ENCODE measurements around the gene TRIM22.
"Not testable (repeated sequence)": the region's sequence is repeated elsewhere in the genome, so short reads cannot be mapped to it uniquely, and the experiment has no call there.

TRIM22 gene

DNA sequence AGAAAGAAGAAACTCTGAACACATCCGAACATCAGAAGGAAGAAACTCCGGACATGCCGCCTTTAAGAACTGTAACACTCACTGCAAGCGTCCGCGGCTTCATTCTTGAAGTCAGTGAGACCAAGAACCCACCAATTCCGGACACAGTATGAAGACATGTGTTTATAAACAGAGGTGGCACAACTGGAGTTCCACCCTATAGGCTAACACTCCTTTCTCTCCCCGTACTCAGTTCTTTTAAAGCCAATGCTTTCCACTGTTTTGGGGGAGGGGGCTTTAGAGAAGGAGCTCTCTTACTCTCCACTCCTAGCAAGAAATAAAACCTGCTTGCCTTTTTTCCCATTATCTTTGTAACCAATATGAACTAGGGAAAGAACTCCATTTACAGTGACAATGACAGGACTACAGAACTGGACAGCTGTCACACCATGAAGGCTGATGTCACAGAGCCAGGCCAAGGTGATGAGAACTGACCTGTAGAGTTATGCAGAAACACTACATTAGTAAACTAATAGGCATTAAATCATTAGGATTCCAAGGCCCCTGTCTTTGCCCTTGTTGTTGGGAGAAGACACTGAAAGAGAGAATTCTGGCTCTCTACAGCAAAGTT lies 5.4 kb upstream of the TRIM22 start:
- DNase-seq (ENCODE audit: low read depth) = no peak
- TF ChIP-seq, protein P1, sequence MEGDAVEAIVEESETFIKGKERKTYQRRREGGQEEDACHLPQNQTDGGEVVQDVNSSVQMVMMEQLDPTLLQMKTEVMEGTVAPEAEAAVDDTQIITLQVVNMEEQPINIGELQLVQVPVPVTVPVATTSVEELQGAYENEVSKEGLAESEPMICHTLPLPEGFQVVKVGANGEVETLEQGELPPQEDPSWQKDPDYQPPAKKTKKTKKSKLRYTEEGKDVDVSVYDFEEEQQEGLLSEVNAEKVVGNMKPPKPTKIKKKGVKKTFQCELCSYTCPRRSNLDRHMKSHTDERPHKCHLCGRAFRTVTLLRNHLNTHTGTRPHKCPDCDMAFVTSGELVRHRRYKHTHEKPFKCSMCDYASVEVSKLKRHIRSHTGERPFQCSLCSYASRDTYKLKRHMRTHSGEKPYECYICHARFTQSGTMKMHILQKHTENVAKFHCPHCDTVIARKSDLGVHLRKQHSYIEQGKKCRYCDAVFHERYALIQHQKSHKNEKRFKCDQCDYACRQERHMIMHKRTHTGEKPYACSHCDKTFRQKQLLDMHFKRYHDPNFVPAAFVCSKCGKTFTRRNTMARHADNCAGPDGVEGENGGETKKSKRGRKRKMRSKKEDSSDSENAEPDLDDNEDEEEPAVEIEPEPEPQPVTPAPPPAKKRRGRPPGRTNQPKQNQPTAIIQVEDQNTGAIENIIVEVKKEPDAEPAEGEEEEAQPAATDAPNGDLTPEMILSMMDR (conservative IDR thresholded peaks at IDR 0.05; ENCODE audit: low read length) = no peak
- peak overlapping the region; percentile 60 for H3K4me3 ChIP-seq (ENCODE audit: low read length)

DNA sequence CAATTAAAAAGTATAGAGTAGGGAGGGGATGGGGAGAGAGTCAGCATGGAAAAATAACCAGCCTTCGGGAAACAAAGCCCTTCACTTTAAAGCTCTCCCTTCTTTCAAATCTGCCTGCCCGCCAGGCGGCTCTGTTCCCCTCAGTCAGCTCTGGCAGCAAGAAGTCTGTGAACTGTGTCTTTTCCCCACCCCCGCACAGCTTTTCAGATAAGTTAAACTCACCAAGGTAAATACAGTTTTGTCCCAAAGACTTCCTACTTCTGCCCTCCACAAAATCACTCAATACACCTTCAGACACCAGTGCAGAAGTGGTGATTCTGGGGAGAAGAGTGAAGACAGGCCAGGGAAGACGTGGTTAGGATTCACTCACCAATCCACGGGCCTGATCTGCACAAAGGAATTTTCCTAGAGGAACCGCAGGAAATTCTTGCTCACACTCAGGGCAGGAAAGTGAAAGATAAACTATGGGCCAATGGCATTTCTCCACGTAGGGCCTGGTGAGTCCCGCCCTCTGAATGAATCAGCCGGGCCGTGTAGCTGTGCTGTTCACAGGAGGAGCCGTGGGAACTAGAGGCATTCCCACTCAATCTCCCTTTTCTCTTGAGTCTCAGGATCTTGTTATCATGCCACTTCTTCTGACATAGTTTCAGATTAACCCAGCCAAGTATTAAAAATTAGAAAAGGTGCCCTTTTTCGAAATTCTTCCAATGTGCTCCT lies 4.8 kb upstream of the TRIM22 start, which contains the start of gene TRIM5:
Gene TRIM5 (minus strand): TSS at position 429 of the 717 bp plus-strand sequence. CDS start 4,897 bp downstream, outside the sequence.
- TF ChIP-seq, protein P1 (conservative IDR thresholded peaks at IDR 0.05; ENCODE audit: low read length) = peak; percentile 79
- peak; percentile 97 for DNase-seq (ENCODE audit: low read depth)

DNA sequence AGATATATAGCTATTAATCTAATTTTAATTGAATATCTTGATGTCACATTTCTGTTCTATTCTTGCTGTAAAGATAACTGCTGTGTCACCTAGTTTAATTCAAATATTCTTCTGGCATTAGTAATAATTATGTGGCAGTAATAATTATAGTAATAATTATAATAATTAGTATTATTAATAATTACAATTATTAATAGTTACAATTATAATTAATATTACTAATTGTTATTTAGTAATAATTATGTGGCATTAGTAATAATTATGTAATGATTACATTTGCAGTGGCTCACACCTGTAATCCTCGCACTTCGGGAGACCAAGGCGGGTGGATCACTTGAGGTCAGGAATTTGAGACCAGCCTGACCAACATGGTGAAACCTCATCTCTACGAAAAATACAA lies 3.2 kb upstream of the TRIM22 start:
- TF ChIP-seq, protein P1 (conservative IDR thresholded peaks at IDR 0.05; ENCODE audit: low read length) = no peak
- no peak overlapping the region for H3K4me3 ChIP-seq (ENCODE audit: low read length)
- DNase-seq (ENCODE audit: low read depth) = no peak

More for the DNA sequence above, 4.8 kb upstream of the TRIM22 start, which contains the start of gene TRIM5:
- peak within 1 kb of the TSS; percentile 60 for H3K4me3 ChIP-seq (ENCODE audit: low read length)

DNA sequence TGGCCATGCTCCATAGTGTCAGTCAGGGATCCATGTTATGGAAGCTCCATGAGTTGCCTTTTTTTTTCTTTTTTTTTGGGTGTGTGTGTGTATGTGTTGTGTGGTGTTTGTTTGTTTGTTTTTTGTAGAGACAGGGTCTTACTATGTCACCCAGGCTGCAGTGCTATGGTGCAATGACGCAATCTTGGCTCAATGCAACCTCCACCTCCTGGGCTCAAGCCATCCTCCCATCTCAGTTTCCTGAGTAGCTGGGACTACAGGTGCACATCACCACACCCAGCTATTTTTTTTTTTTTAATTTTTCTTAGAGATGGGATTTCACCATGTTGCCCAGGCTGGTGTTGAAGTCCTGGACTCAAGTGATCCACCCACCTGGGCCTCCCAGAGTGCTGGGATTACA lies 1.1 kb upstream of the TRIM22 start:
- TF ChIP-seq, protein P1 (conservative IDR thresholded peaks at IDR 0.05; ENCODE audit: low read length) = no peak
- no peak overlapping the region for H3K4me3 ChIP-seq (ENCODE audit: low read length)
- DNase-seq (ENCODE audit: low read depth) = no peak

DNA sequence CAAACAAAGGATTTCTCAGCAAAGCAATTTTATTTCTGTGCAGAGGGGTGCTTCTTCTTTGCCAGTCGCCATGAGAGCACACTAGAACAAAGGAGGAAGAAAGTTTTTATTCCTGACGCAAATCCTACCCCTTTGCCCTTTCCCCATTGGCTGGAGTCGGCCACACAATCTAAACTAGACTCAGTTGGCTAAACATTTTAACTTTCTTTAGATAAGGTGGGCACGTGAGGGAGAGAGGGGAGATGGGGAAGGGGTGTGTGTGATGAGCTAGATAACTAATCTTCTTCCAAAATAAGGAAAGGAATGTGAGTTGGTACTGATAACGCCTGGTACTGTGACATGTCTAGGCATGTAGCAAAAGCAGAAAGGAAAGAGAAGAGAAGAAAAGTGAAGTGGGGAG lies 626 bp downstream of the TRIM22 start:
- peak overlapping the region; percentile 64 for H3K4me3 ChIP-seq (ENCODE audit: low read length)
- TF ChIP-seq, protein P1 (conservative IDR thresholded peaks at IDR 0.05; ENCODE audit: low read length) = no peak
- peak; percentile 62 for DNase-seq (ENCODE audit: low read depth)

DNA sequence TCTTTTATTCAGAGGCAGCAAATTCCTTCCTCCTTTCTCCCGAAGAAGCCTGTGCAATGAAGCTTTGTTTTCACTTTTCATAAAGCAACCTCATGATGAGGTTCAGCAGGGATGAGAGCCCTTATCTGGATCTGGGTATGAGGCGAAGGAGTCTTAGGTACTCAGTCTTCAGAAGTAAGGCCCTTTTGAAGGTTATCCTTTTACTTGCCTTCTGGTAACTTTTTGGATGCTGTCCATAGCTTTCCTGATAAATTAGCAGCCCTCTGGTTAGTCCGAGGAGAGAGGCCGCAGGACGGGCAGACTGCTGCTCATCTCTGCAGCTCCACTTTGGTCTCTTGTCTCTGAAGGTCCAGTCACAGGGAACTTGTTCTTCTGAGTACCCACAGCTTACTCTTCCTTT lies 1.1 kb downstream of the TRIM22 start:
- H3K4me3 ChIP-seq (ENCODE audit: low read length) = peak overlapping the region; percentile 64
- TF ChIP-seq, protein P1 (conservative IDR thresholded peaks at IDR 0.05; ENCODE audit: low read length) = no peak
- DNase-seq (ENCODE audit: low read depth) = peak; percentile 59

DNA sequence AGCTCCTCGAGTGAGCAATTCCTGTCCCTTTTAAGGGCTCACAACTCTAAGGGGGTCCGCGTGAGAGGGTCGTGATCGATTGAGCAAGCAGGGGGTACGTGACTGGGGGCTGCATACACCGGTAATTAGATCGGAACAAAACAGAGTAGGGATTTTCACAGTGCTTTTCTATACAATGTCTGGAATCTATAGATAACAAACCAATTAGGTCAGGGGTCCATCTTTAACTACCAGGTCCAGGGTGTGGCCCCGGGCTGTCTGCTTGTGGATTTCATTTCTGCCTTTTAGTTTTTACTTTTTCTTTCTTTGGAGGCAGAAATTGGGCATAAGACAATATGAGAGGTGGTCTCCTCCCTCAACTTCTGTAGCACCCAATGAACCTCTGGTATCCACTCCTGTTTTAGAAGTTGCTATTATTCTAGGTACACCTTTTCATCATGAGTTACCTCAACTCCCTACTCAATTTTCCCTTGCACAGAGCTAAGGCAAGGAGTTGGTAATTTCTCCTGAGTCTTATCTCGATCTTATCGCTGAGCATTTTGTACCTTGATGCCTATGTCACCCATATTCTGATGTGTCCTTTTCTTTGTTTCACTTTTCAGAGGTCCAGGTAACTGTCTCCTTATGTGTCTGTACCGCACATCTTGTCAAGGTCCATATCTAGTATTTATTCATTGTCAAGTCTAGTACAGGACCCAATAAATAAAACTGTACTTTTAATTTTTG lies 1.8 kb downstream of the TRIM22 start:
- DNase-seq (ENCODE audit: low read depth) = not testable (repeated sequence)
- peak overlapping the region; percentile 64 for H3K4me3 ChIP-seq (ENCODE audit: low read length)
